Skeletal muscle tissue (tissue), 4 donors: ENCODE data around the gene OR51B4. TPM values are rescaled to one million over a fixed set of nuclear protein-coding genes. Genes with fewer than 3 reads are reported as not detected.
"Not testable (repeated sequence)": the region's sequence is repeated elsewhere in the genome, so short reads cannot be mapped to it uniquely, and the experiment has no call there.

Experiments
- H3K27ac ChIP-seq: one replicate; pipeline ENCODE4 v1.7.0; 2013; ENCODE audit warnings: mild to moderate bottlenecking, low read depth, low read length, inconsistent platforms
- H3K27me3 ChIP-seq, 3 donors: one replicate each; pipeline ENCODE4 v1.7.0; 2013; ENCODE audit warnings: low read length in 3 of 3; ENCODE audit not compliant: control insufficient read depth in 3 of 3, insufficient read depth in 3 of 3
- H3K36me3 ChIP-seq, 3 donors: one replicate each; pipeline ENCODE4 v1.7.0; 2013; ENCODE audit warnings: low read length in 3 of 3; ENCODE audit not compliant: control insufficient read depth in 3 of 3, insufficient read depth in 3 of 3
- H3K4me1 ChIP-seq, 3 donors: one replicate each; pipeline ENCODE4 v1.7.0; 2013; ENCODE audit warnings: low read length in 3 of 3, mild to moderate bottlenecking in 3 of 3; ENCODE audit not compliant: control insufficient read depth in 3 of 3, insufficient read depth in 3 of 3
- H3K4me3 ChIP-seq, 3 donors: one replicate each; pipeline ENCODE4 v1.7.0; 2013; ENCODE audit warnings: low read length in 3 of 3
- H3K9ac ChIP-seq, 3 donors: one replicate each; pipeline ENCODE4 v1.7.0; 2013; ENCODE audit warnings: low read length in 3 of 3, mild to moderate bottlenecking in 3 of 3, moderate library complexity in 2 of 3, low read depth in 1 of 3
- H3K9me3 ChIP-seq, 3 donors: one replicate each; pipeline ENCODE4 v1.7.0; 2013; ENCODE audit warnings: low read length in 3 of 3; ENCODE audit not compliant: control insufficient read depth in 3 of 3
- total RNA-seq: library from RNA; depleted of rRNA; stranded (reverse); fragments of >200 nt; gene quantifications from one replicate; pipeline ENCODE4 v1.2.3, GENCODE V29; 2014
- donor health status: Osteomylitis.

The OR51B4 gene, protein sequence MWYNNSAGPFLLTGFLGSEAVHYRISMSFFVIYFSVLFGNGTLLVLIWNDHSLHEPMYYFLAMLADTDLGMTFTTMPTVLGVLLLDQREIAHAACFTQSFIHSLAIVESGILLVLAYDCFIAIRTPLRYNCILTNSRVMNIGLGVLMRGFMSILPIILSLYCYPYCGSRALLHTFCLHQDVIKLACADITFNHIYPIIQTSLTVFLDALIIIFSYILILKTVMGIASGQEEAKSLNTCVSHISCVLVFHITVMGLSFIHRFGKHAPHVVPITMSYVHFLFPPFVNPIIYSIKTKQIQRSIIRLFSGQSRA
- total RNA-seq: 0.52 TPM

- Histone ChIP-seq H3K9ac (no peak within 1 kb of the TSS), H3K4me3 (no peak within 1 kb of the TSS), H3K9me3 (no peaks in the 10 kb centered on the region), H3K27ac (no peak within 1 kb of the TSS), H3K27me3 (no peaks in the 10 kb centered on the region), H3K4me1 (no peaks in the 10 kb centered on the region), H3K36me3 (no peaks in the 10 kb centered on the region)
Observed at GRCh38 chr11:5301846-5302245, at the start of gene OR51B4. TSS of gene OR51B4 (minus strand) at chr11:5301946. CDS start at chr11:5301946, 0 bp downstream.

DNA sequence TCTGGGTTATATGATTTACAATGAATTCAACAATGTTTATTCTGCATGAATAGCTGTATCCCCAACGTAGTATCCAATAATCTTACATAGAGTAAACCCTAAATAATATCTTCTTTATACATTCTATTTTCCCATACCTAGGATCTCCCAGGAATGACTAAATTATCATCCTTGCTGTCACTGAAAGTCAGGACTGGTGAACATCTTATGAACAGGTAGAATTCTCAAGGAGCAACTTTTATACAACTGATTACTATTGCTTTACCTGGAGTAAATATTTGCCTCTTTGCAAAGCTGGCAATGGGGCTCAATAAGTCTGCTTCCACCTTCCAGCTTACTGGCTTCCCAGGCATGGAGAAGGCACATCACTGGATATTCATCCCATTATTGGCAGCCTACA is 49.5 kb upstream of the OR51B4 start, which contains the start of gene OR51B6:
Gene OR51B6 (plus strand): TSS at position 301 of the 400 bp plus-strand sequence. CDS start 0 bp downstream, at position 301.
- Histone ChIP-seq H3K27ac (no peak within 1 kb of the TSS), H3K9ac (no peak within 1 kb of the TSS), H3K9me3 (no peaks in the 10 kb centered on the region), H3K4me3 (no peak within 1 kb of the TSS), H3K4me1 (no peaks in the 10 kb centered on the region), H3K27me3 (no peaks in the 10 kb centered on the region), H3K36me3 (no peaks in the 10 kb centered on the region)

- Histone ChIP-seq H3K9ac (no peak overlapping the region), H3K4me3 (no peak overlapping the region), H3K27me3 (no peaks in the 10 kb centered on the region), H3K36me3 (no peaks in the 10 kb centered on the region), H3K4me1 (no peaks in the 10 kb centered on the region), H3K27ac (no peak overlapping the region), H3K9me3 (no peaks in the 10 kb centered on the region)
Observed at GRCh38 chr11:5349550-5349949, 47.8 kb upstream of the OR51B4 start.

GRCh38 chr11:5348551-5349194 is 46.9 kb upstream of the OR51B4 start:
- Histone ChIP-seq H3K9me3 (no peaks in the 10 kb centered on the region), H3K27ac (no peak overlapping the region), H3K4me3 (no peak overlapping the region), H3K9ac (no peak overlapping the region), H3K27me3 (no peaks in the 10 kb centered on the region), H3K4me1 (no peaks in the 10 kb centered on the region), H3K36me3 (no peaks in the 10 kb centered on the region)

DNA sequence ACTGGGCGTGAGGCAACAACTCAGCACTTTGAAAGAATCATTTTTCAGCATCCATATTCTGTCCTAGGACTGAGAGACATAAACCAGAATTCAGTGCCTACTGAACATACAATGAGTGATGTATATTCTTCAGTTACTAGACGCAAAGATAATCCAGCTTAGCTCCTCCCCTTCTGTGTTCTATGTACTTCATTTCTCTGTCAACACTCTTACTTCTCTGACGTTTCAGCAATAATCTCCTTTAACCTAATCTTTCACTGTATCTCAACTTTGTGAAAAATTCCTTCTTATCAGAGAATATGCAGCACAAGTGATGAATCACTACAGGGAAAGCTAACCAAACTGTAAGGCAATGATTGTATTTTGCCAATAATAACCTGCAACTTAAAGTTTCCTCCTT is 44.1 kb upstream of the OR51B4 start:
- H3K4me1 ChIP-seq: no peaks in the 10 kb centered on the region
- H3K9me3 ChIP-seq: no peaks in the 10 kb centered on the region
- no peaks in the 10 kb centered on the region for H3K36me3 ChIP-seq
- H3K27me3 ChIP-seq: no peaks in the 10 kb centered on the region
- H3K9ac ChIP-seq: no peak overlapping the region
- no peak overlapping the region for H3K27ac ChIP-seq
- H3K4me3 ChIP-seq: no peak overlapping the region

GRCh38 chr11:5343474-5344335 is 42.0 kb upstream of the OR51B4 start, which contains the start of gene OR51B5:
TSS of gene OR51B5 (minus strand) at chr11:5343524. CDS start at chr11:5343524, 0 bp downstream.
- no peaks in the 10 kb centered on the region for H3K9me3 ChIP-seq
- no peak within 1 kb of the TSS for H3K27ac ChIP-seq
- no peaks in the 10 kb centered on the region for H3K4me1 ChIP-seq
- H3K27me3 ChIP-seq: no peaks in the 10 kb centered on the region
- H3K4me3 ChIP-seq: no peak within 1 kb of the TSS
- H3K36me3 ChIP-seq: no peaks in the 10 kb centered on the region
- H3K9ac ChIP-seq: no peak within 1 kb of the TSS

GRCh38 chr11:5339771-5340322 is 38.1 kb upstream of the OR51B4 start:
- Histone ChIP-seq H3K4me3 (no peak overlapping the region), H3K4me1 (no peaks in the 10 kb centered on the region), H3K27me3 (no peaks in the 10 kb centered on the region), H3K9ac (no peak overlapping the region), H3K27ac (no peak overlapping the region), H3K9me3 (no peaks in the 10 kb centered on the region), H3K36me3 (no peaks in the 10 kb centered on the region)

DNA sequence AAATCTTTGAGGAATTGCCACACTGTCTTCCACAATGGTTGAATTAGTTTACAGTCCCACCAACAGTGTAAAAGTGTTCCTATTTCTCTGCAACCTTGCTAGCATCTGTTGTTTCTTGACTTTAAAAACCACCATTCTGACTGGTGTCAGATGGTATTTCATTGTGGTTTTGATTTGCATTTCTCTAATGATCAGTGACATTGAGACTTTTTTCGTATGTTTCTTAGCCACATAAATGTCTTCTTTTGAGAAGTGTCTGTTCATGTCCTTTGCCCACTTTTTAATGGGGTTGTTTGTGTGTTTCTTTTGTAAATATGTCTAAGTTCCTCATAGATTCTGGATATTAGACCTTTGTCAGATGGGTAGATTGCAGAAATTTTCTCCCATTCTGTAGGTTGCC is 35.5 kb upstream of the OR51B4 start:
- H3K36me3 ChIP-seq, H3K27me3 ChIP-seq, H3K27ac ChIP-seq, H3K9ac ChIP-seq, H3K9me3 ChIP-seq, H3K4me3 ChIP-seq, H3K4me1 ChIP-seq: not testable (repeated sequence)

DNA sequence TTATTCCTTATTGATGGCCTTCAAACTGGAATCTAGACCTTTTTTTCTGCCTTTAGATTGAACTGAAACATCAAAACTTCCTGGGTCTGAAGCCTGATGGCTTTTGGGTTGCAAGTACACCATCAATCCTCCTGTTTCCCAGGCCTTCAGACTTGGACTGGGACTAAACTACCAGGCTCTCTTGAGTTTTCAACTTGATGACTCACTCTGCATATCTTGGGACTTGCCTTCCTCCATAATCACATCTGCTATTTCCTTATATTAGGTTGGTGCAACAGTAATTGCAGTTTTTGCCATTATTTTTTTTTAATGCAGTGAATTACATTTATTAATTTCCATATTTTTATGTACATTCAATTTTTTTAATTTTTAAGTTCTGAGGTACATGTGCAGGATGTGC is 34.6 kb upstream of the OR51B4 start:
- Histone ChIP-seq H3K4me3 (no peak overlapping the region), H3K9ac (no peak overlapping the region), H3K9me3 (no peaks in the 10 kb centered on the region)

More for the DNA sequence above, 34.6 kb upstream of the OR51B4 start:
- no peaks in the 10 kb centered on the region for H3K4me1 ChIP-seq
- no peaks in the 10 kb centered on the region for H3K36me3 ChIP-seq
- H3K27ac ChIP-seq: no peak overlapping the region
- no peaks in the 10 kb centered on the region for H3K27me3 ChIP-seq
